Lower leg skin (tissue), 3 donors: ENCODE measurements around the gene MCFD2.
"Not testable (repeated sequence)": the region's sequence is repeated elsewhere in the genome, so short reads cannot be mapped to it uniquely, and the experiment has no call there.

Experiments
- CTCF ChIP-seq, 3 donors: fragments of 450-650 bp; IDR thresholded peaks; one replicate each; pipeline ENCODE4 v1.5.1; 2016; ENCODE audit warnings: antibody characterized with exemption in 3 of 3, mild to moderate bottlenecking in 3 of 3, moderate library complexity in 2 of 3
- POLR2A ChIP-seq, 2 donors: fragments of 450-650 bp; IDR thresholded peaks; one replicate each; pipeline ENCODE4 v1.6.1; 2016 to 2017; ENCODE audit warnings: antibody characterized with exemption in 2 of 2, mild to moderate bottlenecking in 1 of 2, moderate library complexity in 1 of 2

DNA sequence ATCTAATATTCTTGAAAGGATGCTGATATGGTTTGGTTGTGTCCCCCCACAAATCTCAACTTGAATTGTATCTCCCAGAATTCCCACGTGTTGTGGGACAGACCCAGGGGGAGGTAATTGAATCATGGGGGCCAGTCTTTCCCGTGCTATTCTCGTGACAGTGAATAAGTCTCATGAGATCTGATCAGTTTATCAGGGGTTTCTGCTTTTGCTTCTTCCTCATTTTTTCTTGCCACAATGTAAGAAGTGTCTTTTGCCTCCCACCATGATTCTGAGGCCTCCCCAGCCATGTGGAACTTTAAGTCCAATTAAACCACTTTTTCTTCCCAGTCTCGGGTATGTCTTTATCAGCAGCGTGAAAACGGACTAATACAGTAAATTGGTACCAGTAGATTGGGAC lies 12.6 kb downstream of the MCFD2 start:
- TF ChIP-seq CTCF, POLR2A (IDR thresholded peaks at IDR 0.05): not testable (repeated sequence)
